NAMALWA (cell line): Measurements from ENCODE around the gene ADAMTSL4.

Source experiments
- DNase-seq: peaks from one replicate; pipeline ENCODE4 v3.0.0-alpha.2; 2015; ENCODE audit warnings: low spot score

ADAMTSL4 gene

DNA sequence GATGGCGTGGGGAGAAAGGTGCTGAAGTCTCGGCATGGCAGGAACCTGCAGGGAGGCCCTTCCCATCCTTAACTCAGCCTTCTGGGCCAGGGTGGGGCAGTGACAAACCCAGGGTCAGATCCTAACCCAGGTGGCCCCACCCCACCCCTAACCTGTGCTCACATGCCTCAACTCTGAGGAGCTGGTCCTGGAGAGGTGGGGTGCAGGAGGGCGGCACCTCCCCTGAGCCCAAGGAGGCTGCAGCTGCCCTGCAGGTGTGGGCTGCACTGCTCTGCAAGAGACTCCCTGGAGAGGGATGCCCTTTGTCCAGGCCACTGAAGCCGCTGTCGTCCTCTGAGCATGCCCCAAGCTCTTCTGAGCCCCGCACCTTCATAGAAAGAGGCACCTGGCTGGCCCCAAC, 15.2 kb upstream of the ADAMTSL4 start:
- DNase-seq = no peak

DNA sequence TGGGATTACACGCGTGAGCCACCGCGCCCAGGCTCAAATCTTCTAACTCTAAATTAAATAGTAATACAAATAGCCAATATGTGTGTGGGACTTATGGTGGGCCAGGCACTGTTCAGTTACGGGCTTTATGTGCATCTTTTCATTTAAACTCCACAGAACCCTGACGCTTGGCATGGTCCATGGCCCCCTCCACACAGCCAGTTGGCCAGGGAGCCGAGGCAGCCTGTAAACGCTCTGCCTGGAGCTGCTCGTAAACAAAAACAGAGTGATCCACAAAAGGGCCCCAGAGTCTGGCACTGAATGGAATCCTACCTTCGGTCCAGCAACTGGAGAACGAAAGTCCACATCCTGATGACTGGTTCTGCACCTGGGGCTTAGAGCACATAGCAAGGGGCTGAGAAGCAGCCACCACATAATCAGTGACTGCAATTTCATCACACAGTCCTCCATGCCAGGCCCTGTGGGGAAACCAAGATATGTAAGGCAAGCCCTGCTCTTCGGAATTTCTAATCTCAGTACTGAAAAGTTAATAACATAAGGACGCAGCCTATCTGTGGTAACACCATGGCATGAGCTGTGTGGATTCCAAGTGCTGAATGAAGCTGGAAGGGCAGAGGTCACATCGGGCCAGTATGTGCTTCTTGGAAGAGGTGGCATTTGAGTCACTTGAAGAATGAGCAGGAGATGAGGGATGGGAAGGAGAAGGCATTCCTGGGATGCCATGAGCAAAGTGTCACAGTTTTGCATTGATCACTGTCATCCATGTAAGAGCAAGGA, 13.5 kb upstream of the ADAMTSL4 start:
- no peak for DNase-seq

DNA sequence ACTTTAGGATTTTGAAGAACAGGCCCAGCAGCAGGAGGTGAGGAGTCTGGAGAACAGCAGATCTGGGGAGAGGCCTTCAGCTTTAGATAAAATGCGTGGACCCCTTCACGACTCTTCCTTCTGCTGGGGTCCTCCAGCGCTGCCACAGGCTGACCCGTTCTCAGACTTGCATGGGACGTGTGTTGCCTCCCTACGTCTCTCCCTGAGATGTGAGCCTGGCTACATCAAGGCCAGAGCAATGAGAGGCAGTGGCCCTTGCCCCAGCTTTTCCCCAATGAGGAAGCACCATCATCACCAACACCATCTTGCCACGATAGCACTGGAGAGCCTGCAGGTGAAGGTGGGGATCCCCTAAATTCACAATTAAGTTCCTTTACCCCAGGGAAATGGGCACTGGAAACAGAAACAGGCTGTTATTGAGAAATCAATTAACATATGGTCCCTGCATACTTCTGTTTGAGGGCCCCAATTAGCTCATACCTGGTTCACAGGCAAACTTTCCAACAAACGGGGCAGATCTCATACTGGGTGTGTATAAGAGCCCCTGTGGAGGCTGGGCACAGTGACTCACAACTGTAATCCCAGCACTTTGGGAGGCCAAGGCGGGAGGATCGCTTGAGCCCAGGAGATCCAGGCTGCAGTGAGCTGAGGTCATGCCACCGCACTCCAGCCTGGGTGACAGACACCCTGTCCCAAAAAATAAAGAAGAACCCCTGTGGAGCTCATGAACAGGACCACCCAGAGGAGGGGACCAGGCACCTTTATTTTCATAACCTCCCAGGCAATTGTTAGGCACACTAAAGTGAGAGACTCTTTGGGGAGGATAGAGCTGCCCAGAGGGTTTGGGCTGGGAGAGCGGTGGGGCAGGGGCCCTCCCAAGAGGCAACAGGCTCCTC, 12.1 kb upstream of the ADAMTSL4 start:
- DNase-seq = no peak

DNA sequence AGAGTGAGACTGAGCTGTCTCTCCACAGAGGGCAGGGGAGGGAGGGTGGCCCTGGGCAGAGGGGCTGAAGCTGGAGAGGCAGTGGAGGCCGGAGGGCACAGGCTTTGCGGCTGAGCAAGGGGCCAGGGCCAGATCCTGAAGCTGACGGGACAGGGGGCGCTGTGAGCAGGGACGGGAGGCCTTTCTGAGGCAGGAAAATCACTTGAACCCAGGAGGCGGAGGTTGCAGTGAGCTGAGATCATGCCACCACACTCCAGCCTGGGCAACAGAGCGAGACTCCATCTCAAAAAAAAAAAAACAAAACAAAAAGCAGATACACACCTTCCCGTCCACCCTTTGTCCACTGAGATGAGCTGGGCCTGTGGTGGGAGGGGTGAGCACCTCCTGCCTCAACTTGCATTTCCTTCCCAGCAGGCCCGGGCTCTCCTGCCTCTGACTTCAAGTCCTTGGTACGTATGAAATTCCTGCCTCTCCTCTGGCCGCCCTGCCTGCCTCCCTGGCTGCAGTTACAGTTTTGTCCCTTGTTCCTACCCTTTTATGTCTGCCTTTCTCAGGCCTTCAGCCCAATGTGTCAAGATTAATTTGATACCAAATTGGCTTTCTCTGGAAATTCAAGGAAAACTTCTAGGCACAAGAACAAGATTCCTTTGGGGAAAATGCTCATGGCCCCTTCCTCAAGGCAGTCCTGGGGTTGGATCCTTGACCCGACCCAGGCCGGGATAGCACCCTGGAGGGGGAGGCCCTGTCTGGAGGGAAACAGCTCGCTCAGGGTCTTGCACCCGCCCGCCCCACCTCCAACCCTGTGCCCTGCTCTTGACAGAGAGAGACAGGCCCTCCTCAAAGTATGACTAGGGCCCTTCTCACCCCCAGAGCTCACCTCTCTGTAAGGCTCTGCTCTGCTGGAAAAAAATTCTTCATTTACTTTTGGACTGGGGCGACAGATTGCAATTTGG, 11.2 kb upstream of the ADAMTSL4 start:
- DNase-seq = no peak

DNA sequence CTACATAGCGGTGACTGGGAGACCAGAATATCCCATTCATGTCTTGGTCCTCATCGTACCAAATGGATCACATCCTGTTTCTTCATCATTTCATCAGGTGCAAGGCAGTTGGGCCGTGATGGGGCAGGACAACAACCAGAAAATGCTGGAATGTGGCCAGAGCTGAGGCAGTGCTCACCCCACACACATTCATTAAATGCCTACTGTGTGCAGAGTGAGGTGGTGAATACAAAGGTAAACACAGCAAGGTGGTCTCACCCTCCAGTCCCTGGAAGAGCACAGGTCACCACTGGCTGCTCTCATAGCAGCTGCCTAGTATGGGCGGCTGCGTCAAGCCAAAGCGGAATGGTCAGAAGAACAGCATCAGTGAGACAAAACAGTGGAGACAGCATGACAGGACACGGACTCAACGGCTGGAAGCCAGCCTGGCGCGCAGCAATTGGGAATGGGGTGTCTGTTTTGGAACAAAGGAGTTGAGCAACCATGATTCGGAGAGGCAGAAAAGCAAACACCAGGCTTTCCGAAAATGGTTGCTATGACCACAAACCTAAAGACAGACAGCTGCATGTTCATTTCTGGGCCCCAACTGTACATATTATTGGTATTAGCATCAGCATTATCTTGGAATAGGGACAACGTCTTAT, 5.6 kb upstream of the ADAMTSL4 start:
- no peak for DNase-seq

DNA sequence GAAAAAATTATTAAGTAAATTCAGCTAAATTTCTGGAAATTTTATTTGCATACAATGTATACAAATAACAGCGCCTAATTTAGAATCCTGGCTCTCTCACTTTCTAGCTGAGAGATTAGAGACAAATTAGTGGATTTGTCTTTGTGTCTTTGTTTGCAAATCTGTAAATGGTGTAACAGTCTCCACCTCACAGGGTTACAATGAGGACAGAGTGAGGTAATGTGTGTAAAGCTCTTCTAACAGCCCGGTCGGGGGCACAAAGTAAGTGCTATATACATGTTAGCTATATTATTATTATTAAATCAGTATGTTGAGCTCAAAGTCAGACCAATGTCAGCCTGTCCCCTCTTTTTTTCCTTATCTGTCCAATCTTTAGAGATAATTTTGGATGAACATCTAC, 5.0 kb upstream of the ADAMTSL4 start:
- DNase-seq = no peak

DNA sequence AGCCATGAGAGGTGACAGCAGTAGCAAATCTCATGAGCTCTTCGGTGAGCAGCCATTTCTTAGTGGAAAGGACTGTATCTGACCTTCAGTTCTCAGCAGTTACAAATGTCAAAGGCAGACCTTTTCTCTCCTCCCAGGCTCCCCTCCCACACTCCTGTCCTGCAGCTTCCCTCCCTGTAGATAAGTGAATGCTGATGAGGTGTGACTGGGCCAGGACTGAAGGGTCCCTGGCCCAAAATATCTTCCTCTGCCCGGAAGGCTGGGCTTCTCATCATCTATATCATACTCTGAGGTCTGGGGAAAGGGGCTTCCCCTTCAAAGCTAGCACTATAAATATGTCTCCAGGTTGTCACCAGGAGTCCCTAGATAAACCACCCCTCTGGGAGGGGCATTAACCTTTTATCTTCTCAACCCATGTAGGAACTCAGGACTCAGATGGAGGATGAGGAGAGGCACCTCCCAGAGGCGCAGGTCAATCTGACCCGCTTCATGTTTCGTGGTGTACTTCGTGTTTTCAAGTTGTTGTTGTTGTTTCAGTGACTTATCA, 3.6 kb upstream of the ADAMTSL4 start:
- no peak for DNase-seq

DNA sequence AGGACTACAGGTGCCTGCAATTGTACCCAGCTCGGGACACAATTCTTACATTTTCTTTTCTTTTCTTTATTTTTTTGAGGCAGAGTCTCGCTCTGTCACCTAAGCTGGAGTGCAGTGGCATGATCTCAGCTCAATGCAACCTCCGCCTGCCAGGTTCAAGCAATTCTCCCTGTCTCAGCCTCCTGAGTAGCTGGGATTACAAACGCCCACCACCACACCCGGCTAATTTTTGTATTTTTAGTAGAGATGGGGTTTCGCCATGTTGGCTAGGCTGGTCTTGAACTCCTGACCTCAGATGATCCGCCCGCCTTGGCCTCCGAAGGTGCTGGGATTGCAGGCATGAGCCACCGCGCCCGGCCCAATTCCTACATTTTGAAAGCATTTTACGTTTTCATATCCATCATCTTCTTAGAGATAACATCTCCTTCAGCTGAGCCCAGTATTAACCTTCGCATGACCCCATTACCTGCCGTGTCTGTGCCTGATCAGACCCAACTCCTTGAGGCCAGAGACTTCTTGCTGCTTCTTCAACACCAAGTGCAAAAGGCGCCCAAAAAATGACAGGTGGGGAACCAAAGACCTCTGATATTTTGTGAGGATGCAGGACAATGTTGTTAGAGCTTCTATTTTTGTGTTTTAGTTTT, 2.8 kb upstream of the ADAMTSL4 start:
- no peak for DNase-seq

DNA sequence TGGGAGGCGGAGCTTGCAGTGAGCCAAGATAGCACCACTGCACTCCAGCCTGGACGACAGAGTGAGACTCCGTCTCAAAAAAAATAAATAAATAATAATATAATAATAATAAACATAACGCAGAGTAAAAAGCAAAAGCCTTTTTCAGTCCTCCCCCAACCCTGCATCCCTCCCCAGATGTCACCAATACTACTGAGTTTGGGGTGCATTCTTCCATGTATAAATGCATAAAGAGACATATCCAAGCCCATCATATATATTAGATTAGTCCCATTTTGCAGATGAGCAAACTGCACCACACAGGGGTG, 930 bp upstream of the ADAMTSL4 start:
- no peak for DNase-seq

DNA sequence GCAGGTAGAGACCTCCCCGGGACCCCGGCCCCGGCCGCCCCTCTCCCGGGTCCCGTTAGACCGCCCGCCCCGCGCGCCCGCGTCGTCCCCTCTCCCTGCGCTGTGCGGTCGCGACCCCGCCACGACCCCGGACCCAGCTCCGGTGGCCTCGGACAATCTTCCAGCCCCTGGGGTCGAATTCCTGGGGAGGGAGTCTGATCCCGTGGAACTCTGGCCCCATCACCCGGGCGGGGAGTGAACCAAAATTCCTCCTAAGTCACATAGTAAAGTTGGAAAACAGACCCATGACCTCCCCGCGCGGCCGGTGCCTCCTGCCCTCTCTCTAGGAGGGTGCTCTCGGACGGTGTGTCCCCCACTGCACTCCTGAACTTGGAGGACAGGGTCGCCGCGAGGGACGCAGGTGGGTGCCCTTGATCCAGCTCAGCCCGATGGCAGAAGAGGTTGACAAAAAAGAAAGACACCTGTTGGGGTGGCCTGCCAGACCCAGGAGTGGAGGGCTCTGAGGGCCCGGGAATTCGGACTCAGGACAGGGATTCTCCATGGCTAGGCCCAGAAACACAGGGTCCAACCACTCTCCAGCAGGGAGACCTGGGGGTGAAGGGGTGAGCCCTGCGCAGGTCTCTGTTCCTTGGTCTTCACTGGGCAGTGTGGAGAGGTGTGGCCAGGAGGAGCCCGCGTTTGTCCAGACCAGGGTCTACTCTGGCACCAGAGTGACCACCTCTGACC, 451 bp downstream of the ADAMTSL4 start:
- DNase-seq = no peak

DNA sequence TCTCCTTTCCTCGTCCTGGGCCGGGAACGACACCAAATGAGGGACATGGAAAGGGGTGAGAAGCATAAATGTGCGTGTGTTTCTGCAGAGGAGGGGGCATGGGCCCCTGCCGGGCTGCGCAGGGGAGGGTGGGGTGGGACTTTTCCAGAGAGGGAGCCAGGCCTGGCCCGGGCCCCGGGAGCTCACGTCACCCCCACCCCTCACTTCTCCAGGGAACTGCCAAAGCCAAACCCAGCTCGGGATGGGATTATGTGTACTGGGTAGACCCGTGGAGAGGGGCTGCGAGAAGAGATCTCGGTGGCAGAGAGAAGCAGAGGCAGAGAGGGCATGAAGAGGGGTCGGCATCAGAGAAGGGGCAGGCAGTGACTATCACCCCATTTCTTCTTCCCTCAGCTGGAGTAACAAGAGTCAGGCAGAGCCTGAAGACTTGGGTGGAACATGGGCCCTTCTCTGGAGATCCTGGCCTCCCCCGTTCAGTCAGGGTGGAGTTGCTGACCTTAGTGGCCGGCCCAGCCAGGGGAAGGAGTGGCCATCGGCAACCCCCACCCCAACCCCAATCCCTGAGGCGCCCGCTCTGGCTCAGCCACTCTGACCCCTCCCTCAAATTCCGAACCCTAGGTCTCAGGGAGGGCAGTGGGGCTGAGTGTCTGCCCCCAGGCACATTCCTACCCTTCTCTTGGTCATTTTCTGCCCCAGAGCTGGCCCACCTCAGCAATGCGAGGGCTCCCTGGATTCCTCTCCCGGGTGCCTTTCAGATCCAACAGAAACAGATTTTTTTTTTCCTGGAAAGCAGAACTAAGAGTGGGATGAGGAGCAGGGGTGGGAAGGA, 1.2 kb downstream of the ADAMTSL4 start:
- DNase-seq = no peak

DNA sequence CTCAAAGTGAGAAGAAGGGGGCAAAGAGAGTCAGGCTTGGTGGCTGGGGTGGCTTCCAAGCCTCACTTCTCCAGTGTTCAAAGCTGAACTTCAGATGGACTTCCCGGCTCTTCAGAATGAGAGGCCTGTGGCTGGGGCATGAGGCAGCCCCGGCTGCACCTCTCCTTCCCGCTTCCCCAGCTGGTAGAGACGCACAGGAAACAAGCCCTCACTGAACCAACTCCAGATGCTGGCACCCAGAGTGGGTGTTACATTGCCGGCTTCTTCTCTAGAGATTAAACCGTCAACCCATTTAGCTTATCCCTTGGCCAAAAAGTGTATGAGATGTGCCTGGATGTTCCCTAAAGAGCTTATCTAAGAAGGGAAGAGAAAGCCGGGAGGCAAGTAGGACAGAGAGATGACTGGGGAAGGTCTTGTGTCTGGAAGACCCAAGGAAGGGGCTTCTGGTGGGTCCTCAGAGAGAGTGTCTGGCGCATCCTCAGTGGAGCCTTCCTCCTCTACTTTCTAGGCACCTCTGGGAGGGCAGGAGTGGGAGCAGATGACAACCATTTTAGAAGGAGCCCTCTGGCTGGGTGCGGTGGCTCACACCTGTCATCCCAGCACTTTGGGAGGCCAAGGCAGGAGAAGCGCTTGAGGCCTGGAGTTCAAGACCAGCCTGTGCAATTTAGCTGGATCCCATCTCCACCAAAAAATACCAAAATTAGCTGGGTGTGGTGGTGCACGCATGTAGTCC, 2.0 kb downstream of the ADAMTSL4 start:
- no peak for DNase-seq

DNA sequence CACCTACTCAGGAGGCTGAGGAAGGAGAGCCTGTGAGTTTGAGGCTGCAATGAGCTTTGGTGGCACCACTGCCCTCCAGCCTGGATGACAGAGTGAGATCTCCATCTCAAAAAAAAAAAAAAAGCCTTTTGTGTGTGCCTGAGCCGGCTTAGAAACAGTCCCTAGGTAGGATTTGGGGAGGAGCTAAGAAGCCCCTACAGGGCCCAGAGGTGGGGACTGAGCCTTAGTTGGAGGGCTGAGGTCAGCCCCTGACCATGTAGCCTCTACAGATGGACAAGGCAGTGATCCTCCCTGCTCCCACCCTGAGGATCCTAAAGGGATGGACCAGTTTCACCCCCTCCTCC, 2.5 kb downstream of the ADAMTSL4 start:
- DNase-seq = no peak

DNA sequence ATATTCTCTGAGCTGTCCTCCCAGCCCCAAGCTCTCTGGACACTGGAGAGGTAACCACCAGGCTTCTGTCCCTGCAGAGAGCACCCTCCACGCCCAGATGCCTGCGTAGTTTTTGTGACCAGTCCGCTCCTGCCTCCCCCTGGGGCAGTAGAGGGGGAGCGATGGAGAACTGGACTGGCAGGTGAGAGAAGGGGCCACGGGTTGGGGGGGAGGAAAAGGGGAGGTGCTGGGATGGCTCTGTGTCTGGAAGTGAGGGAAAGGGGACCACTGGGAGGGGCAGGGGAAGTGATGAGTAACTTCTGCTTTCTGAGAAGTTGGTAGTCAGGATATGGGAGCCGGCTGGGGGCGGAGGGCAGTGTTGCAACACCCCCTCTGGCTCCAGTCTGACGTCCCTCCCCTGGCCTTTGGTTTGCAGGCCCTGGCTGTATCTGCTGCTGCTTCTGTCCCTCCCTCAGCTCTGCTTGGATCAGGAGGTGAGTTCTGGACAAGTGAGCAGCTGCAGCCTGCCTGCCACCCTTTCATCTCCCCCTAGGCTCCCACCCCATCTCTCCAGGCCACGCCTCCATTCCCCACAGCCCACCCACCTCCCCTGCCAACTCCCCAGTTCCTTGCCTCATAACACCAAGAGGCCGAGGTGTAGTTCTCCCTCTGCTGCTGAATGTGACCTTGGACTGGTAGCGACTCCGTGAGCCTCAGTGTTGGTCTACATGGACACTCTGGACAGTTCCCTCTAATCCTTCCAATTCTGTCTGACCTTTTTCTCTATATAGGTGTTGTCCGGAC, 3.1 kb downstream of the ADAMTSL4 start:
- DNase-seq = no peak

DNA sequence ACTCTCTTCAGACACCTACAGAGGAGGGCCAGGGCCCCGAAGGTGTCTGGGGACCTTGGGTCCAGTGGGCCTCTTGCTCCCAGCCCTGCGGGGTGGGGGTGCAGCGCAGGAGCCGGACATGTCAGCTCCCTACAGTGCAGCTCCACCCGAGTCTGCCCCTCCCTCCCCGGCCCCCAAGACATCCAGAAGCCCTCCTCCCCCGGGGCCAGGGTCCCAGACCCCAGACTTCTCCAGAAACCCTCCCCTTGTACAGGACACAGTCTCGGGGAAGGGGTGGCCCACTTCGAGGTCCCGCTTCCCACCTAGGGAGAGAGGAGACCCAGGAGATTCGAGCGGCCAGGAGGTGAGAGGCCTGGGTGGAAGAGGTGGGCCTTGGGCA, 3.7 kb downstream of the ADAMTSL4 start:
- no peak for DNase-seq

DNA sequence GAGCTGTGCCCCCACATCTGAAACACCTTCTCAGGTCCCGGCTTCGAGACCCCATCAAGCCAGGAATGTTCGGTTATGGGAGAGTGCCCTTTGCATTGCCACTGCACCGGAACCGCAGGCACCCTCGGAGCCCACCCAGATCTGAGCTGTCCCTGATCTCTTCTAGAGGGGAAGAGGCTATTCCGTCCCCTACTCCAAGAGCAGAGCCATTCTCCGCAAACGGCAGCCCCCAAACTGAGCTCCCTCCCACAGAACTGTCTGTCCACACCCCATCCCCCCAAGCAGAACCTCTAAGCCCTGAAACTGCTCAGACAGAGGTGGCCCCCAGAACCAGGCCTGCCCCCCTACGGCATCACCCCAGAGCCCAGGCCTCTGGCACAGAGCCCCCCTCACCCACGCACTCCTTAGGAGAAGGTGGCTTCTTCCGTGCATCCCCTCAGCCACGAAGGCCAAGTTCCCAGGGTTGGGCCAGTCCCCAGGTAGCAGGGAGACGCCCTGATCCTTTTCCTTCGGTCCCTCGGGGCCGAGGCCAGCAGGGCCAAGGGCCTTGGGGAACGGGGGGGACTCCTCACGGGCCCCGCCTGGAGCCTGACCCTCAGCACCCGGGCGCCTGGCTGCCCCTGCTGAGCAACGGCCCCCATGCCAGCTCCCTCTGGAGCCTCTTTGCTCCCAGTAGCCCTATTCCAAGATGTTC, 4.3 kb downstream of the ADAMTSL4 start:
- DNase-seq = no peak

DNA sequence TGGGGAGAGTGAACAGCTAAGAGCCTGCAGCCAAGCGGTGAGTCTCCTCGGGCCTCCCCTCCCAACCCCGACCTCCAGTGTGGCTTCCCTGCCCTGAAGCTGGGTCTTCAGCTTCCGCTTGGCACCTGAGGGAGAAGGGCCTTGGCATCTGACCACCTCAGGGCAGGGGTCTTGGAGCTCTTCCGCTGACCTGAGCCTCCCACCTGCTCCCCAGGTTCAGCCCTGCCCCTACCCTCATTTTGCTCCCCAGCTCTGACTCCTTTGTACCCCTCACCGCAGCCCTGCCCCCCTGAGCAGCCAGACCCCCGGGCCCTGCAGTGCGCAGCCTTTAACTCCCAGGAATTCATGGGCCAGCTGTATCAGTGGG, 4.9 kb downstream of the ADAMTSL4 start:
- no peak for DNase-seq
